HepG2 (cell line): ENCODE data around the gene NGRN. TPM values are rescaled to one million over a fixed set of nuclear protein-coding genes. Genes with fewer than 3 reads are reported as not detected.
A peak's percentile ranks its signal among the peaks of the same experiment; 100 is the strongest.

Source experiments
- CTCF ChIP-seq: sonication (generic); formaldehyde crosslinking; IDR thresholded peaks from 2 replicates; pipeline ENCODE4 v1.5.0; 2020; ENCODE audit warnings: mild to moderate bottlenecking, missing genetic modification reagents, moderate library complexity
- ERF ChIP-seq: IDR thresholded peaks from 2 replicates; pipeline ENCODE4 v1.6.1; 2018; ENCODE audit warnings: missing biosample characterization, missing genetic modification reagents
- HMGXB4 ChIP-seq, 2 experiments: sonication (generic) in 1 of 2; formaldehyde crosslinking in 1 of 2; IDR thresholded peaks; 2 replicates each; pipeline versions ENCODE4 v1.4.0 to v1.6.1; 2018 to 2020; ENCODE audit warnings: missing genetic modification reagents in 2 of 2, borderline replicate concordance in 1 of 2, low read depth in 1 of 2, mild to moderate bottlenecking in 1 of 2, missing biosample characterization in 1 of 2
- KLF16 ChIP-seq, 2 experiments: sonication (generic) in 1 of 2; formaldehyde crosslinking in 1 of 2; IDR thresholded peaks; 2 replicates each; pipeline versions ENCODE4 v1.6.1 to v1.8.0; 2016 to 2023; ENCODE audit warnings: missing genetic modification reagents in 2 of 2, missing compliant biosample characterization in 1 of 2
- NR2F2 ChIP-seq: IDR thresholded peaks from 2 replicates; pipeline ENCODE4 v1.6.1; 2012; ENCODE audit warnings: low read depth, inconsistent platforms, borderline replicate concordance
- PATZ1 ChIP-seq: sonication (generic); formaldehyde crosslinking; IDR thresholded peaks from 2 replicates; pipeline ENCODE4 v1.4.0; 2020; ENCODE audit warnings: missing genetic modification reagents
- PAWR ChIP-seq: sonication (generic); formaldehyde crosslinking; IDR thresholded peaks from 2 replicates; pipeline ENCODE4 v1.4.0; 2020; ENCODE audit warnings: missing genetic modification reagents, mild to moderate bottlenecking, borderline replicate concordance
- RAD21 ChIP-seq: fragments of 450-650 bp; formaldehyde crosslinking; IDR thresholded peaks from 2 replicates; pipeline ENCODE4 v1.5.0; 2020; ENCODE audit warnings: mild to moderate bottlenecking
- SMC3 ChIP-seq: IDR thresholded peaks from 2 replicates; pipeline ENCODE4 v1.6.1; 2011; ENCODE audit warnings: low read length, improper control_type of control experiment
- STAG1 ChIP-seq: sonication (generic); formaldehyde crosslinking; IDR thresholded peaks from 2 replicates; pipeline ENCODE4 v1.4.0; 2020; ENCODE audit warnings: missing genetic modification reagents
- TEAD3 ChIP-seq: optimal IDR thresholded peaks from 2 replicates; pipeline ENCODE3; 2016; ENCODE audit warnings: borderline replicate concordance
- XBP1 ChIP-seq: sonication (generic); formaldehyde crosslinking; IDR thresholded peaks from 2 replicates; pipeline ENCODE4 v1.5.0; 2020; ENCODE audit warnings: missing genetic modification reagents
- ZBTB38 ChIP-seq: sonication (generic); formaldehyde crosslinking; IDR thresholded peaks from 2 replicates; pipeline ENCODE4 v1.5.1; 2020; ENCODE audit warnings: mild to moderate bottlenecking, missing genetic modification reagents
- ZNF24 ChIP-seq: fragments of 450-650 bp; IDR thresholded peaks from 2 replicates; pipeline ENCODE4 v1.6.1; 2017; ENCODE audit warnings: antibody characterized with exemption, mild to moderate bottlenecking
- ZNF512 ChIP-seq: sonication (generic); formaldehyde crosslinking; IDR thresholded peaks from 2 replicates; pipeline ENCODE4 v1.4.0; 2020; ENCODE audit warnings: mild to moderate bottlenecking, missing genetic modification reagents
- ZNF768 ChIP-seq: sonication (generic); formaldehyde crosslinking; IDR thresholded peaks from 2 replicates; pipeline ENCODE4 v1.4.0; 2020; ENCODE audit warnings: missing genetic modification reagents
- ZSCAN20 ChIP-seq: sonication (generic); formaldehyde crosslinking; IDR thresholded peaks from 2 replicates; pipeline ENCODE4 v1.4.0; 2020; ENCODE audit warnings: missing genetic modification reagents, mild to moderate bottlenecking, borderline replicate concordance
- ZUFSP ChIP-seq: sonication (generic); formaldehyde crosslinking; IDR thresholded peaks from 2 replicates; pipeline ENCODE4 v1.9.0; 2021; ENCODE audit warnings: missing genetic modification reagents, mild to moderate bottlenecking, borderline replicate concordance
- polyA plus RNA-seq, 8 experiments: library from polyadenylated mRNA; depleted of rRNA in 3 of 8; stranded (reverse) in 7 of 8; unstranded in 1 of 8; fragments of >200 nt; fragmentation: Illumina TruSeq in 4 of 8; extraction: Trizol in 4 of 8; gene quantifications; 2 replicates each; pipeline versions ENCODE4 v1.2.1 to v1.2.3, GENCODE V29; 2011 to 2016; ENCODE audit warnings: low read depth in 4 of 8, missing spikeins in 1 of 8, mixed read lengths in 1 of 8; ENCODE audit not compliant: insufficient read depth in 1 of 8
- total RNA-seq, 5 experiments: library from RNA; depleted of rRNA; stranded (reverse); fragments of >200 nt; fragmentation: Illumina TruSeq; extraction: Trizol; gene quantifications; 2 replicates each; pipeline ENCODE4 v1.2.3, GENCODE V29; 2016; ENCODE audit warnings: low read depth in 1 of 5

NGRN gene
- total and polyA plus RNA-seq, 2 of the 13 experiments (the other 11 are each of a cell fraction or from before 2014, with no cell fraction given), result 39.8 to 63.7 TPM

GRCh38 chr15:90219421-90220141 lies 45.9 kb upstream of the NGRN start (continued):
- TF ChIP-seq ZSCAN20, result no peak
- TF ChIP-seq ZNF24, result no peak
- 0 out of 2 replicates have a peak, but pooled peaks have one; percentile 46 for TF ChIP-seq ZNF512 (CRISPR knock-in tag)
- 0 out of 4 replicates have a peak, but pooled peaks of 1 of the 2 experiments have one; percentile 23 for TF ChIP-seq HMGXB4 (CRISPR knock-in tag; IDR thresholded peaks at IDR 0.05; ENCODE audit: borderline replicate concordance in 1 of 2, low read depth in 1 of 2)
- TF ChIP-seq KLF16 (CRISPR knock-in tag; IDR thresholded peaks at IDR 0.05), result no peak
- peak; percentile 11 for TF ChIP-seq TEAD3 (CRISPR knock-in tag)
- no peak for TF ChIP-seq ZBTB38 (CRISPR knock-in tag)
- 0 out of 2 replicates have a peak, but pooled peaks have one; percentile 29 for TF ChIP-seq ERF (CRISPR knock-in tag)
- no peak for TF ChIP-seq XBP1 (CRISPR knock-in tag)
- peak; percentile 56; the same call in 1 of the 2 replicates for TF ChIP-seq SMC3
- TF ChIP-seq PAWR (CRISPR knock-in tag), result no peak
- TF ChIP-seq RAD21 (CRISPR knock-in tag), result peak; percentile 90
- TF ChIP-seq ZNF768, result peak; percentile 32; the same call in 1 of the 2 replicates
- no peak for TF ChIP-seq NR2F2
- peak; percentile 76 for TF ChIP-seq STAG1 (CRISPR knock-in tag)
- TF ChIP-seq CTCF (CRISPR knock-in tag), result peak; percentile 78
- TF ChIP-seq ZUFSP (CRISPR knock-in tag), result no peak
- TF ChIP-seq PATZ1 (CRISPR knock-in tag), result peak; percentile 37; the same call in 1 of the 2 replicates
